Measurements from ENCODE around the gene TMIGD2. TPM values are rescaled to one million over a fixed set of nuclear protein-coding genes. Genes with fewer than 3 reads are reported as not detected.

Gene TMIGD2
- total RNA-seq: not detected in 2 replicates

GRCh38 chr19:4302243-4302640 lies at the start of gene TMIGD2:
Gene TMIGD2 (minus strand): TSS chr19:4302389. CDS start chr19:4302385, 4 bp downstream.

GRCh38 chr19:4343370-4344307 lies 41.5 kb upstream of the TMIGD2 start, which contains the start of gene MPND:
Gene MPND (plus strand): TSS chr19:4343562. CDS start chr19:4343594, 32 bp downstream.

GRCh38 chr19:4338441-4339355 lies 36.5 kb upstream of the TMIGD2 start, which contains the start of gene STAP2:
Gene STAP2 (minus strand): TSS chr19:4338827. CDS start chr19:4338753, 74 bp downstream.

GRCh38 chr19:4304538-4305256 lies 2.5 kb upstream of the TMIGD2 start, which contains the start of gene FSD1:
Gene FSD1 (plus strand): TSS chr19:4304598. CDS start chr19:4304747, 149 bp downstream.

GRCh38 chr19:4278419-4279266 lies 23.5 kb downstream of the TMIGD2 start, which contains the start of gene SHD:
Gene SHD (plus strand): TSS chr19:4279266. CDS start chr19:4280064, 798 bp downstream.

GRCh38 chr19:4246767-4247593 lies 55.2 kb downstream of the TMIGD2 start, which contains the start of gene YJU2:
Gene YJU2 (plus strand): TSS chr19:4247080. CDS start chr19:4247147, 67 bp downstream.

Other genes with a start within 250 kb of the TMIGD2 start
- gene ZBTB7A, start 235.5 kb downstream of the TMIGD2 start, total RNA-seq: 22.8 and 46.5 TPM in 2 replicates
- 157 and 205 TPM in 2 replicates for gene MAP2K2, start 178.3 kb downstream of the TMIGD2 start, total RNA-seq
- gene CREB3L3, start 148.8 kb downstream of the TMIGD2 start, total RNA-seq: not detected in 2 replicates
- gene SIRT6, start 119.8 kb downstream of the TMIGD2 start, total RNA-seq: 11.0 and 18.0 TPM in 2 replicates
- gene ANKRD24, start 119.7 kb downstream of the TMIGD2 start, total RNA-seq: 1.1 and 2.0 TPM in 2 replicates
- 0.79 and 1.2 TPM in 2 replicates for gene EBI3, start 72.9 kb downstream of the TMIGD2 start, total RNA-seq
- gene YJU2, start 55.3 kb downstream of the TMIGD2 start, total RNA-seq: 18.8 and 22.1 TPM in 2 replicates
- not detected in 2 replicates for gene SHD, start 23.1 kb downstream of the TMIGD2 start, total RNA-seq
- gene FSD1, start 2.2 kb upstream of the TMIGD2 start, total RNA-seq: 1.7 TPM in 1 of 2 replicates, not detected in the other
- gene STAP2, start 36.4 kb upstream of the TMIGD2 start, total RNA-seq: 51.0 and 60.1 TPM in 2 replicates
- 9.1 and 14.9 TPM in 2 replicates for gene MPND, start 41.2 kb upstream of the TMIGD2 start, total RNA-seq
- gene SH3GL1, start 98.2 kb upstream of the TMIGD2 start, total RNA-seq: 37.3 and 78.5 TPM in 2 replicates
- gene CHAF1A, start 100.3 kb upstream of the TMIGD2 start, total RNA-seq: 4.7 and 13.0 TPM in 2 replicates
- gene UBXN6, start 155.4 kb upstream of the TMIGD2 start, total RNA-seq: 112 and 115 TPM in 2 replicates
- gene HDGFL2, start 169.9 kb upstream of the TMIGD2 start, total RNA-seq: 48.4 and 57.3 TPM in 2 replicates
- gene PLIN4, start 216.1 kb upstream of the TMIGD2 start, total RNA-seq: not detected in 2 replicates
- gene PLIN5, start 232.8 kb upstream of the TMIGD2 start, total RNA-seq: not detected in 2 replicates
- not detected in 2 replicates for gene LRG1, start 237.6 kb upstream of the TMIGD2 start, total RNA-seq

All from placental epithelial cell (primary cell).